ENCODE measurements around the gene PRPS2.
A peak's percentile ranks its signal among the peaks of the same experiment; 100 is the strongest.

DNA sequence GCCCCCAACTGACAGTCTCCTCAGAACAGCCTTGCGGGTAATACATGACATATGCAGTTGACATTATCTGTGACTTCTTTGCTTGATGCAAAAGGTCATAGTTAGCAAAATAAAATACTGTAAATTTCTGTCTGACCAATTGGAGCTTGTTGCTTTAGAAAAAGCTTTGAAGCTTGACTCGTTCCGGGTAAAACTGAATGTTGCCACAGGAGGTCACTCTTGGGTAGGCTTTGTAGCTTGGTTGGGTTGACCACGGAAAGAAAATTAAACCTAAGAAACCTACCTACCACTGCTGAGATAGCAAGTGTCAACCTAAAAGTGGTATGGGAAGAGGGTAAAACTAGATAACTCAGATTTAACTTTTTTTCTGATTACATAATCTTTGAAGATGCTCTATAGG lies 23.2 kb downstream of the PRPS2 start:
- TF ChIP-seq ZNF263 (CRISPR knock-in tag; IDR thresholded peaks at IDR 0.05) (no peak), GABPA (IDR thresholded peaks at IDR 0.05; ENCODE audit: low read depth, low read length) (no peak), GABPA (CRISPR knock-in tag; IDR thresholded peaks at IDR 0.05; ENCODE audit: low read depth) (no peak), BORCS8-MEF2B (CRISPR knock-in tag; IDR thresholded peaks at IDR 0.05) (no peak), HMGA1 (CRISPR knock-in tag; conservative IDR thresholded peaks at IDR 0.05) (no peak), ZNF230 (CRISPR knock-in tag; IDR thresholded peaks at IDR 0.05) (no peak), POLR2G (IDR thresholded peaks at IDR 0.05; ENCODE audit: low read depth, low read length) (no peak), EZH2 (conservative IDR thresholded peaks at IDR 0.05; ENCODE audit: low read depth, low read length) (no peak), NFYB (CRISPR knock-in tag; IDR thresholded peaks at IDR 0.05) (no peak), ZFP36 (IDR thresholded peaks at IDR 0.05; ENCODE audit: borderline replicate concordance, low read depth, low read length, partially characterized antibody) (no peak), RORA (CRISPR knock-in tag; IDR thresholded peaks at IDR 0.05) (no peak)
- TF ChIP-seq, protein P1, sequence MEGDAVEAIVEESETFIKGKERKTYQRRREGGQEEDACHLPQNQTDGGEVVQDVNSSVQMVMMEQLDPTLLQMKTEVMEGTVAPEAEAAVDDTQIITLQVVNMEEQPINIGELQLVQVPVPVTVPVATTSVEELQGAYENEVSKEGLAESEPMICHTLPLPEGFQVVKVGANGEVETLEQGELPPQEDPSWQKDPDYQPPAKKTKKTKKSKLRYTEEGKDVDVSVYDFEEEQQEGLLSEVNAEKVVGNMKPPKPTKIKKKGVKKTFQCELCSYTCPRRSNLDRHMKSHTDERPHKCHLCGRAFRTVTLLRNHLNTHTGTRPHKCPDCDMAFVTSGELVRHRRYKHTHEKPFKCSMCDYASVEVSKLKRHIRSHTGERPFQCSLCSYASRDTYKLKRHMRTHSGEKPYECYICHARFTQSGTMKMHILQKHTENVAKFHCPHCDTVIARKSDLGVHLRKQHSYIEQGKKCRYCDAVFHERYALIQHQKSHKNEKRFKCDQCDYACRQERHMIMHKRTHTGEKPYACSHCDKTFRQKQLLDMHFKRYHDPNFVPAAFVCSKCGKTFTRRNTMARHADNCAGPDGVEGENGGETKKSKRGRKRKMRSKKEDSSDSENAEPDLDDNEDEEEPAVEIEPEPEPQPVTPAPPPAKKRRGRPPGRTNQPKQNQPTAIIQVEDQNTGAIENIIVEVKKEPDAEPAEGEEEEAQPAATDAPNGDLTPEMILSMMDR (CRISPR knock-in tag; IDR thresholded peaks at IDR 0.05): peak; percentile 71
- TF ChIP-seq, protein P2, sequence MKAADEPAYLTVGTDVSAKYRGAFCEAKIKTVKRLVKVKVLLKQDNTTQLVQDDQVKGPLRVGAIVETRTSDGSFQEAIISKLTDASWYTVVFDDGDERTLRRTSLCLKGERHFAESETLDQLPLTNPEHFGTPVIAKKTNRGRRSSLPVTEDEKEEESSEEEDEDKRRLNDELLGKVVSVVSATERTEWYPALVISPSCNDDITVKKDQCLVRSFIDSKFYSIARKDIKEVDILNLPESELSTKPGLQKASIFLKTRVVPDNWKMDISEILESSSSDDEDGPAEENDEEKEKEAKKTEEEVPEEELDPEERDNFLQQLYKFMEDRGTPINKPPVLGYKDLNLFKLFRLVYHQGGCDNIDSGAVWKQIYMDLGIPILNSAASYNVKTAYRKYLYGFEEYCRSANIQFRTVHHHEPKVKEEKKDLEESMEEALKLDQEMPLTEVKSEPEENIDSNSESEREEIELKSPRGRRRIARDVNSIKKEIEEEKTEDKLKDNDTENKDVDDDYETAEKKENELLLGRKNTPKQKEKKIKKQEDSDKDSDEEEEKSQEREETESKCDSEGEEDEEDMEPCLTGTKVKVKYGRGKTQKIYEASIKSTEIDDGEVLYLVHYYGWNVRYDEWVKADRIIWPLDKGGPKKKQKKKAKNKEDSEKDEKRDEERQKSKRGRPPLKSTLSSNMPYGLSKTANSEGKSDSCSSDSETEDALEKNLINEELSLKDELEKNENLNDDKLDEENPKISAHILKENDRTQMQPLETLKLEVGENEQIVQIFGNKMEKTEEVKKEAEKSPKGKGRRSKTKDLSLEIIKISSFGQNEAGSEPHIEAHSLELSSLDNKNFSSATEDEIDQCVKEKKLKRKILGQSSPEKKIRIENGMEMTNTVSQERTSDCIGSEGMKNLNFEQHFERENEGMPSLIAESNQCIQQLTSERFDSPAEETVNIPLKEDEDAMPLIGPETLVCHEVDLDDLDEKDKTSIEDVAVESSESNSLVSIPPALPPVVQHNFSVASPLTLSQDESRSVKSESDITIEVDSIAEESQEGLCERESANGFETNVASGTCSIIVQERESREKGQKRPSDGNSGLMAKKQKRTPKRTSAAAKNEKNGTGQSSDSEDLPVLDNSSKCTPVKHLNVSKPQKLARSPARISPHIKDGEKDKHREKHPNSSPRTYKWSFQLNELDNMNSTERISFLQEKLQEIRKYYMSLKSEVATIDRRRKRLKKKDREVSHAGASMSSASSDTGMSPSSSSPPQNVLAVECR (CRISPR knock-in tag; IDR thresholded peaks at IDR 0.05; ENCODE audit: borderline replicate concordance): no peak

All from HepG2 (cell line).